HL-60 (cell line): ENCODE results near the gene PRDM2.

Experiments
- GABPA ChIP-seq: IDR thresholded peaks from 2 replicates; pipeline ENCODE4 v1.6.1; 2012; ENCODE audit warnings: low read depth
- POLR2AphosphoS5 ChIP-seq: IDR thresholded peaks from 2 replicates; pipeline ENCODE4 v1.6.1; 2012; ENCODE audit warnings: low read depth
- SPI1 ChIP-seq: IDR thresholded peaks from 2 replicates; pipeline ENCODE4 v1.6.1; 2012; ENCODE audit warnings: low read depth, mild to moderate bottlenecking, borderline replicate concordance
- TF ChIP-seq, protein P1 (sequence below): IDR thresholded peaks from one replicate; pipeline ENCODE4 v1.5.1; 2011; ENCODE audit warnings: low read length, control low read depth, inconsistent platforms; ENCODE audit not compliant: insufficient read depth
- TF ChIP-seq, protein P2 (sequence below): IDR thresholded peaks from 2 replicates; pipeline ENCODE4 v1.6.1; 2012; ENCODE audit warnings: low read depth; ENCODE audit not compliant: insufficient replicate concordance

DNA sequence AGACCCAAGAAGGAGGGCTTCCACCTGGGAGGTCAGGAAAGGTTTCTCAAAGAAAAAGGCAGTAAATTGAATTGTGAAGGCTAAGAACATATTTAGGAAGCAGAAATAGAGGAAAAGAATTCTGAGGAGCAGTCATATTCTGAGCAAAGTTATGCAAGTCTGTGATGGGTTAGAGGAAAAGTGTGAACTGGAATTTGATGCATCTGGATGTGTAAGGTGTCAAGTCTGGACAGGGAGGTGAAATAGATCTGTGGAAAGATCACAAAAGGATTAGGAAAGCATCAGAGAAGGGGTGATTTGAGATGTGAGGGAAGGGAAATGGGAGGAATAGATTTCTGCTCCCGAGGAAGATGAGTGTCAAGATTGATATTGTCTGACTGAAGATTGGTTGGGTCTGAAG lies 18.1 kb upstream of the PRDM2 start:
- TF ChIP-seq, protein P1, sequence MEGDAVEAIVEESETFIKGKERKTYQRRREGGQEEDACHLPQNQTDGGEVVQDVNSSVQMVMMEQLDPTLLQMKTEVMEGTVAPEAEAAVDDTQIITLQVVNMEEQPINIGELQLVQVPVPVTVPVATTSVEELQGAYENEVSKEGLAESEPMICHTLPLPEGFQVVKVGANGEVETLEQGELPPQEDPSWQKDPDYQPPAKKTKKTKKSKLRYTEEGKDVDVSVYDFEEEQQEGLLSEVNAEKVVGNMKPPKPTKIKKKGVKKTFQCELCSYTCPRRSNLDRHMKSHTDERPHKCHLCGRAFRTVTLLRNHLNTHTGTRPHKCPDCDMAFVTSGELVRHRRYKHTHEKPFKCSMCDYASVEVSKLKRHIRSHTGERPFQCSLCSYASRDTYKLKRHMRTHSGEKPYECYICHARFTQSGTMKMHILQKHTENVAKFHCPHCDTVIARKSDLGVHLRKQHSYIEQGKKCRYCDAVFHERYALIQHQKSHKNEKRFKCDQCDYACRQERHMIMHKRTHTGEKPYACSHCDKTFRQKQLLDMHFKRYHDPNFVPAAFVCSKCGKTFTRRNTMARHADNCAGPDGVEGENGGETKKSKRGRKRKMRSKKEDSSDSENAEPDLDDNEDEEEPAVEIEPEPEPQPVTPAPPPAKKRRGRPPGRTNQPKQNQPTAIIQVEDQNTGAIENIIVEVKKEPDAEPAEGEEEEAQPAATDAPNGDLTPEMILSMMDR, result no peak
- no peak for TF ChIP-seq POLR2AphosphoS5
- TF ChIP-seq, protein P2, sequence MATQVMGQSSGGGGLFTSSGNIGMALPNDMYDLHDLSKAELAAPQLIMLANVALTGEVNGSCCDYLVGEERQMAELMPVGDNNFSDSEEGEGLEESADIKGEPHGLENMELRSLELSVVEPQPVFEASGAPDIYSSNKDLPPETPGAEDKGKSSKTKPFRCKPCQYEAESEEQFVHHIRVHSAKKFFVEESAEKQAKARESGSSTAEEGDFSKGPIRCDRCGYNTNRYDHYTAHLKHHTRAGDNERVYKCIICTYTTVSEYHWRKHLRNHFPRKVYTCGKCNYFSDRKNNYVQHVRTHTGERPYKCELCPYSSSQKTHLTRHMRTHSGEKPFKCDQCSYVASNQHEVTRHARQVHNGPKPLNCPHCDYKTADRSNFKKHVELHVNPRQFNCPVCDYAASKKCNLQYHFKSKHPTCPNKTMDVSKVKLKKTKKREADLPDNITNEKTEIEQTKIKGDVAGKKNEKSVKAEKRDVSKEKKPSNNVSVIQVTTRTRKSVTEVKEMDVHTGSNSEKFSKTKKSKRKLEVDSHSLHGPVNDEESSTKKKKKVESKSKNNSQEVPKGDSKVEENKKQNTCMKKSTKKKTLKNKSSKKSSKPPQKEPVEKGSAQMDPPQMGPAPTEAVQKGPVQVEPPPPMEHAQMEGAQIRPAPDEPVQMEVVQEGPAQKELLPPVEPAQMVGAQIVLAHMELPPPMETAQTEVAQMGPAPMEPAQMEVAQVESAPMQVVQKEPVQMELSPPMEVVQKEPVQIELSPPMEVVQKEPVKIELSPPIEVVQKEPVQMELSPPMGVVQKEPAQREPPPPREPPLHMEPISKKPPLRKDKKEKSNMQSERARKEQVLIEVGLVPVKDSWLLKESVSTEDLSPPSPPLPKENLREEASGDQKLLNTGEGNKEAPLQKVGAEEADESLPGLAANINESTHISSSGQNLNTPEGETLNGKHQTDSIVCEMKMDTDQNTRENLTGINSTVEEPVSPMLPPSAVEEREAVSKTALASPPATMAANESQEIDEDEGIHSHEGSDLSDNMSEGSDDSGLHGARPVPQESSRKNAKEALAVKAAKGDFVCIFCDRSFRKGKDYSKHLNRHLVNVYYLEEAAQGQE, result no peak
- TF ChIP-seq SPI1, result no peak
- TF ChIP-seq GABPA, result no peak
